ENCODE measurements around the gene PSME2. TPM values are rescaled to one million over a fixed set of nuclear protein-coding genes. Genes with fewer than 3 reads are reported as not detected.

Gene PSME2
- total and polyA plus RNA-seq, 2 of the 13 experiments (the other 11 are each of a cell fraction or from before 2014, with no cell fraction given) = 332 to 716 TPM

DNA sequence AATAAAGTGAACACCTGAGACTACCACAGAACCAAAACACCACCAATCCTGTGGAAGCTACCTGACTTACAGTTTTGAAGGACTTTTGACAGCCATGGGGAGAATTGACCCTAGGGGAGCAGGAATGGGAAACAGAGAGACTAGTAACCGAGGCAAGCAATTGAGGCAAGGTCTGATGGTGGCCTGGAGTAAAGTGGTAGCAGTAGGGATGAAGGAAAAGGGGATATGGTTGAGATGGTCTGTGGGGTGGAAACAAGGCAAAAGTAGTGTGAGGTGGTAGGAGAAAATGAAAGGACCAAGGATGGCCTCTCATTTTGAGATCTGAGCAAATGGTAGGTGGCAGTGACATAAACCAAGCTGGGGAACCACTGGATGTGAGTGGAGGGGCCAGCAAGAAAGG is 10.4 kb upstream of the PSME2 start:
- Histone ChIP-seq H3K4me1 (ENCODE audit: insufficient read depth, low read length) (peaks cover 21% of the 10 kb centered on the region), H3K9ac (ENCODE audit: insufficient read depth, low read depth, low read length) (no peak overlapping the region), H3K27ac (ENCODE audit: extremely low read length, insufficient read depth, low read length) (no peak overlapping the region), H3K27me3 (ENCODE audit: control insufficient read depth in 1 of 2, insufficient read depth in 2 of 2, low read length in 2 of 2) (no peaks in the 10 kb centered on the region; a peak in 1 of 5 replicates), H3K36me3 (replicated peaks in 1 of 2; ENCODE audit: control insufficient read depth in 1 of 2, insufficient read depth in 2 of 2, low read length in 2 of 2) (peaks cover 49 to 61% of the 10 kb centered on the region in 2 experiments), H3K79me2 (ENCODE audit: insufficient read depth, low read length) (peaks cover 1% of the 10 kb centered on the region), H3K9me3 (ENCODE audit: low read length) (no peaks in the 10 kb centered on the region), H4K20me1 (ENCODE audit: insufficient read depth, low read length) (no peaks in the 10 kb centered on the region; the same call in 1 of the 2 replicates), H3K4me2 (ENCODE audit: low read depth, low read length) (no peak overlapping the region), H3K4me3 (replicated peaks in 1 of 3; ENCODE audit: insufficient read depth in 1 of 3, low read depth in 2 of 3, low read length in 3 of 3) (no peak overlapping the region), H2AFZ (ENCODE audit: low read length) (no peak overlapping the region)
- intact Hi-C loops (cut with micrococcal nuclease; ENCODE audit: unreplicated experiment) = no loop called here
- TF ChIP-seq ZNF605 (CRISPR knock-in tag; IDR thresholded peaks at IDR 0.05) = 0 out of 2 replicates have a peak, but pooled peaks have one; percentile 21
- 0 out of 2 replicates have a peak, but pooled peaks have one; percentile 27 for TF ChIP-seq POLR2AphosphoS5 (IDR thresholded peaks at IDR 0.05; ENCODE audit: low read depth, low read length)
- no peak for TF ChIP-seq ZMYM4 (CRISPR knock-in tag; IDR thresholded peaks at IDR 0.05)
- TF ChIP-seq NFRKB (IDR thresholded peaks at IDR 0.05) = 0 out of 2 replicates have a peak, but pooled peaks have one; percentile 29
- TF ChIP-seq SMAD1 (CRISPR knock-in tag; IDR thresholded peaks at IDR 0.05; ENCODE audit: borderline replicate concordance, low read depth) = no peak
- TF ChIP-seq IKZF1 (IDR thresholded peaks at IDR 0.05) = peak; percentile 62; the same call in 1 of the 2 replicates
- no peak for TF ChIP-seq KAT2B (IDR thresholded peaks at IDR 0.05; ENCODE audit: borderline replicate concordance, low read depth, low read length)
- TF ChIP-seq SOX6 (IDR thresholded peaks at IDR 0.05) = peak; percentile 76; the same call in 1 of the 2 replicates
- no peak for TF ChIP-seq SOX6 (CRISPR knock-in tag; IDR thresholded peaks at IDR 0.05)
- 0 out of 2 replicates have a peak, but pooled peaks have one; percentile 29 for TF ChIP-seq NONO (IDR thresholded peaks at IDR 0.05)
- no peak for TF ChIP-seq NONO (CRISPR knock-in tag; conservative IDR thresholded peaks at IDR 0.05)
- TF ChIP-seq PHB2 (IDR thresholded peaks at IDR 0.05; ENCODE audit: partially characterized antibody) = peak; percentile 56
- TF ChIP-seq ZSCAN21 (CRISPR knock-in tag; IDR thresholded peaks at IDR 0.05; ENCODE audit: borderline replicate concordance) = no peak
- TF ChIP-seq FOXA1 (IDR thresholded peaks at IDR 0.05) = 0 out of 2 replicates have a peak, but pooled peaks have one; percentile 33
- TF ChIP-seq FOXA1 (CRISPR knock-in tag; IDR thresholded peaks at IDR 0.05) = no peak
- TF ChIP-seq PLRG1 (conservative IDR thresholded peaks at IDR 0.05) = 0 out of 2 replicates have a peak, but pooled peaks have one; percentile 40
- no peak for TF ChIP-seq ETV5 (CRISPR knock-in tag; IDR thresholded peaks at IDR 0.05; ENCODE audit: borderline replicate concordance)
- TF ChIP-seq MZF1 (CRISPR knock-in tag; IDR thresholded peaks at IDR 0.05; ENCODE audit: borderline replicate concordance) = 0 out of 2 replicates have a peak, but pooled peaks have one; percentile 33
- no TSS peak for BruUV-seq (replicated peaks)
- ChIA-PET POLR2A (interaction anchor here (0.6 to 11.8 kb wide), 4 partner anchors 8 to 86 kb away, joined by 5 to 233 read pairs (median 108); partner anchors contain the start of genes DCAF11, EMC9, NRL and PSME1), CTCF (ENCODE audit: low intra/inter-chr PET ratio, low total read pairs) (no interaction called here)
- no peak for ATAC-seq
- WGBS (ENCODE audit: low lambda C conversion rate) = 97% methylated on average over 1 of the region's 1 CpG
- no peak for DNase-seq (ENCODE audit: low spot score)
- in situ Hi-C loops (cut with HindIII; ENCODE audit: extremely low pct_ligation_motif_present, low pct_unique_long_range_greater_than_20kb) = no loop called here
- no peak for FAIRE-seq
